GM12865 (cell line): Measurements from ENCODE around the gene ALOX15B.
A peak's percentile ranks its signal among the peaks of the same experiment; 100 is the strongest.
"Not testable (repeated sequence)": the region's sequence is repeated elsewhere in the genome, so short reads cannot be mapped to it uniquely, and the experiment has no call there.

Experiments used
- DNase-seq: peaks from one replicate; pipeline ENCODE4 v3.0.0; 2010; ENCODE audit warnings: low read depth
- H3K4me3 ChIP-seq: 2 replicates; pipeline ENCODE4 v1.5.1; 2011; ENCODE audit warnings: mild to moderate bottlenecking, low read depth, low read length, control low read depth
- TF ChIP-seq, protein P1 (sequence below): IDR thresholded peaks from 2 replicates; pipeline ENCODE4 v1.5.1; 2011; ENCODE audit warnings: low read length, control low read depth, low read depth, inconsistent platforms; ENCODE audit not compliant: insufficient read depth; ENCODE audit errors: missing control alignments

The ALOX15B gene

DNA sequence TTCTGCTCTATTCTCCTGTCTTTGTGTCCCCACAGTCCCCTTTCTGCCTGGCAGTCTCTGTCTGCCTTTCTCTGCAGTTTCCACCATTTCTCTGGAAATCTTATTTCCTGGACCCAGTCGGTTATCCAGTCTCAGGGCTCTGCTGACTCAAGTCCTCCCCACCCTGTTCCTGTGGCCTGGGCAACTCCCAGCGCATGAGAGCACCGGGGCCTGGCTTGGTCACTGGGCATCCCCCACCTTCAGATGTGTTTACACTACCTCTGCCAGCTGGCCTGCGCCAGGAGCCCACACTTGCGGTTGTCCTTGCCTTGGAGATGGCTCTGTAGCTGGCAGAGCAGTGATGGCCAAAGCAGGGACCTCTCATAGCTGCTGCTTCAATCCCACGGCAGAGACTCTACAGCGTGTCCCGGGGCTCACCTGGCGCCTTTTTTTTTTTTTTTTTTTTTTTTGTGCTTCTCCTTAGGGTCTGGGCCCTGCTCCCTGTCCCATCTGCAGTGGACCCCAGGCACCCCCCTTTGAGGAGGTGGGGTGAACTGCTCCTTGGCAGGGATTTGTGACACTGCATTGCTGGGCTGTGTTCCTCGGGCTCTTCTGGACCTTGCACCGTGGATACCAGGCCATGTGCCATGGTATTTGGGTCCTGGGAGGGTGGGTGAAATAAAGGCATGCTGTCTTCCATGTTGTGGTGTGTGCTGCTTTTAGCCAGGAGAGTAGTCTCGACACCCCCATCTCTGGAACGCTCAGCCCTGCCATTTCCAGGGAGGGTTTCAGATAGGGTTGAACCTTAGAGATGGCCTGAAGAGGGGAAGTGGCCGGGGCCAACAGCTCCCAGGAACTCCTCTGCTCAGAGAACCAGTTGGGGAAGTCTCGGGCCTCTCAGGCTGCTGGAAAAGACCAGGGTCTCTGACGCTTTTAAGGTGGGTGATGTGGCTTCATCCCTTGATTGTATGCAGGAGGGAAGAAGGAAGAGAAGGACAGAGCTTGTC lies 18.9 kb upstream of the ALOX15B start:
- peak; percentile 8 for DNase-seq
- TF ChIP-seq, protein P1, sequence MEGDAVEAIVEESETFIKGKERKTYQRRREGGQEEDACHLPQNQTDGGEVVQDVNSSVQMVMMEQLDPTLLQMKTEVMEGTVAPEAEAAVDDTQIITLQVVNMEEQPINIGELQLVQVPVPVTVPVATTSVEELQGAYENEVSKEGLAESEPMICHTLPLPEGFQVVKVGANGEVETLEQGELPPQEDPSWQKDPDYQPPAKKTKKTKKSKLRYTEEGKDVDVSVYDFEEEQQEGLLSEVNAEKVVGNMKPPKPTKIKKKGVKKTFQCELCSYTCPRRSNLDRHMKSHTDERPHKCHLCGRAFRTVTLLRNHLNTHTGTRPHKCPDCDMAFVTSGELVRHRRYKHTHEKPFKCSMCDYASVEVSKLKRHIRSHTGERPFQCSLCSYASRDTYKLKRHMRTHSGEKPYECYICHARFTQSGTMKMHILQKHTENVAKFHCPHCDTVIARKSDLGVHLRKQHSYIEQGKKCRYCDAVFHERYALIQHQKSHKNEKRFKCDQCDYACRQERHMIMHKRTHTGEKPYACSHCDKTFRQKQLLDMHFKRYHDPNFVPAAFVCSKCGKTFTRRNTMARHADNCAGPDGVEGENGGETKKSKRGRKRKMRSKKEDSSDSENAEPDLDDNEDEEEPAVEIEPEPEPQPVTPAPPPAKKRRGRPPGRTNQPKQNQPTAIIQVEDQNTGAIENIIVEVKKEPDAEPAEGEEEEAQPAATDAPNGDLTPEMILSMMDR = no peak

GRCh38 chr17:8020776-8021564 lies 17.9 kb upstream of the ALOX15B start:
- H3K4me3 ChIP-seq = no peak overlapping the region
- DNase-seq = no peak
- TF ChIP-seq, protein P1 = no peak

More for the DNA sequence above, 18.9 kb upstream of the ALOX15B start:
- H3K4me3 ChIP-seq = no peak overlapping the region

- H3K4me3 ChIP-seq = no peak overlapping the region
- TF ChIP-seq, protein P1 = no peak
Measured at GRCh38 chr17:8021565-8022359, 17.1 kb upstream of the ALOX15B start.

DNA sequence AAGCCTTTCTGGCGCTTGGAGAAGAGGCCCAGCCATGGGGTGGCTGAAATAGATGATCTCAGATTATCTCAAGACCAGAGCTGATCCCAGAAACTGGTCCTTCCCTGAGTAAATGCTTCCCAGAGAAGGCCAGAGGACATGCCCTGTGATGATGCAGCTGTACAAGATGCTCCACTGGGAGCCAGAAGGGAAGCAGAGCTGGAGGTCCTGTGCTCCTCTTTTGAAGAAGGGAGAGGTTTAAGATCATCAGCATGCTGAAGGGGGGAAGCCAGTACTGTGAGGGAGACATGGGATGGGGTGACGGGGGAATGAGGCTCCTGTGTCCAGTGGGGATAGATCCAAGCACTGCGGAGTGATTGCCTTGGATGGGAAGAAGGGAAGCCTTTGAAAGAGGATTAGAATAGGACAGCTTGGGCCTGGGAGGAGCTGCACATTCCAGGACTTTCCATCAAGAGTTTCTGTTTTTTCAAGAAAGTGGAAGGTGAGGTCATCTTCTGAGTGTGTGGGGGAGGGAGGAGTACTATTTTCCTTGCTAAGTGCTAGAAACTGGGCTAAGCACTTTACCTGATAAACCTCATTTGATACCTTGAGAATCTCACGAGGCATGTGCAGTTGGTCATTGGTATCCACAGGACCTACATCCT lies 16.4 kb upstream of the ALOX15B start:
- no peak overlapping the region for H3K4me3 ChIP-seq
- DNase-seq = no peak
- TF ChIP-seq, protein P1 = no peak

More at GRCh38 chr17:8021565-8022359, 17.1 kb upstream of the ALOX15B start:
- no peak for DNase-seq

DNA sequence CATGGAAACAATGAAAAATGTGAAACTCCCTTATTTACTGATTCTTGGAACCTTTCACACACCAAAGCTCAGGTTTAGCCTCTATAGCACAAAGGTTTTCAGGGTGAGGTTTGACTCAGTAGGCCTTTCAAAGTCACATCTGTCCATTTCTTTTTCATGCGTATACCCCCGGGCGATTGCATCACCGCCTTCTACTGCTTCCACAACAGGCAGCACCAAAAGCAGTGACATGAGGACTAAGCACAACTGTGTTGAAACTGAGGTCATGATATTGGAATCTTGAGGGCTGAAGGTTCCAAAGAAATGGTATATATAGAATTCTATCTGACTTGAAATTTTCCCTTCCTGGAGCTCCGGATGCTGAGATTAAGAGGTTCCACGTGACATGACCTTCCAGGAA lies 14.7 kb upstream of the ALOX15B start:
- H3K4me3 ChIP-seq, DNase-seq: not testable (repeated sequence)

GRCh38 chr17:8025176-8025911 lies 13.5 kb upstream of the ALOX15B start:
- no peak for DNase-seq
- no peak overlapping the region for H3K4me3 ChIP-seq
- TF ChIP-seq, protein P1 = no peak
